ENCODE measurements around the gene FAM227B. TPM values are rescaled to one million over a fixed set of nuclear protein-coding genes. Genes with fewer than 3 reads are reported as not detected.
"Not testable (repeated sequence)": the region's sequence is repeated elsewhere in the genome, so short reads cannot be mapped to it uniquely, and the experiment has no call there.

Gene FAM227B, protein sequence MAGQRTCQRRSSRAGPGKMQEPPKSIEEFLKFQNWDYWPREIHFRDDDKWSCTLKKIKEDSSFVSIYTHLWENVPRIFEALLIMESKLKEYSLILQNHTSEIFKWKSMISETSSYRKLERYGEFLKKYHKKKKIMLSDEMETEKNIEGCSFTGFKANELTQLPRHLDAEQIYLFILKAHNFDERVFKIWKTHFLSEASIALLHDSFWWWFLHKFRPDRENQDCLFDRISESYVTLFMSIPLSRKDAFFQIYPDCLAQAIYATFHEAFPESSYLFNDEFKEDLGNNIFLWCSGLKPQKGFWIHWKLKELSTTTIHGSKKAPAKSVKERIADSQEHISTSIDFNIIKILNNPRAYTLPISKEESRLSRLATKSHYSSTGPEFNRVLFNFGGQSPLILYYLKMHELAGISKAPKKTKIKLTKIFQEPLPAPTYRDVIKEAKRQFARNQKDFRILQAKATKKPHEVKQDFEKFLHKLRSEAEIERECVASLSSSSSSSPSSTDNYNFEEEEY
- 5.3 and 5.8 TPM in 2 replicates for total RNA-seq

DNA sequence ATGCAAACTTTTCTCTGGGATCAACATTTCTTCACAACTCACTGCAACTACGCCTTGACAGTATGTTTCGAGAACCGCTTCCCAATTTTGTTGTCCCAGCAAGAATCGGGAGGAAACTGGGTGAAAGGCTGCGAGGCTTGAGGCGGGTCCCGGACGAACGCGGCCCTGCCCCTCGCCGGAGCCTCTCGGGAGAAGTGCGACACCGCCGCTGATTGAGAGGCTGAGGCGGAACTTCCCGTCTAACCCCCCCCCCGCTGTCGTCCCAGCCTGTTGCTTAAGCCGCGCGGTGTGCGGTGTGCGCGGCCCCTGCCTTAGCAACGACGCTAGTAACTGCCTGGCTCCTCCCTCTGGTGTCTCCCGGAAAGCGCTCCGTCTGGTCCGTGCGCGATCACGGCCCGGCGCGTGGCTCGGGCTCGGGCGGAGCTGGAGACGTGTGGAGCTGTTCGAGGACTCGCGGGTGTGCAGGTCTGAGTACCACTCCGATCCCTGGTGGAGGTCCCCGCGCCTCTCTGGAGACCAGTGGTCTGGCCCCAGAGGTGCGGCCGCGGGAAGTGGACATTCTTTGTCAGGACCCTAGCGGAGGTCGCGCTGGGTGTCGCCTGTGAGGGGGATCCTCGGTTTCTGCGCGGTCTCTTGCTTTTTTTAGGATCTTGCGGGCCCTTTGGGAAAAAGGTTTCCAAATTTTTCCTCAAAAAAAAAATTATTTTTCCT is at the start of gene FAM227B, which contains the start of gene DTWD1:
TSS of gene FAM227B (minus strand) at position 161 of the 711 bp plus-strand sequence. CDS start 5,647 bp downstream, outside the sequence.
TSS of gene DTWD1 (plus strand) at position 391 of the 711 bp plus-strand sequence. CDS start 4,120 bp downstream, outside the sequence.
- Histone ChIP-seq H3K4me3 (ENCODE audit: low read depth, low read length) (peak within 1 kb of the TSS; percentile 86), H3K27me3 (ENCODE audit: control insufficient read depth, insufficient read depth, low read length) (no peaks in the 10 kb centered on the region), H3K36me3 (ENCODE audit: control insufficient read depth, insufficient read depth, low read length) (peaks cover 1% of the 10 kb centered on the region)
- TF ChIP-seq, protein P1, sequence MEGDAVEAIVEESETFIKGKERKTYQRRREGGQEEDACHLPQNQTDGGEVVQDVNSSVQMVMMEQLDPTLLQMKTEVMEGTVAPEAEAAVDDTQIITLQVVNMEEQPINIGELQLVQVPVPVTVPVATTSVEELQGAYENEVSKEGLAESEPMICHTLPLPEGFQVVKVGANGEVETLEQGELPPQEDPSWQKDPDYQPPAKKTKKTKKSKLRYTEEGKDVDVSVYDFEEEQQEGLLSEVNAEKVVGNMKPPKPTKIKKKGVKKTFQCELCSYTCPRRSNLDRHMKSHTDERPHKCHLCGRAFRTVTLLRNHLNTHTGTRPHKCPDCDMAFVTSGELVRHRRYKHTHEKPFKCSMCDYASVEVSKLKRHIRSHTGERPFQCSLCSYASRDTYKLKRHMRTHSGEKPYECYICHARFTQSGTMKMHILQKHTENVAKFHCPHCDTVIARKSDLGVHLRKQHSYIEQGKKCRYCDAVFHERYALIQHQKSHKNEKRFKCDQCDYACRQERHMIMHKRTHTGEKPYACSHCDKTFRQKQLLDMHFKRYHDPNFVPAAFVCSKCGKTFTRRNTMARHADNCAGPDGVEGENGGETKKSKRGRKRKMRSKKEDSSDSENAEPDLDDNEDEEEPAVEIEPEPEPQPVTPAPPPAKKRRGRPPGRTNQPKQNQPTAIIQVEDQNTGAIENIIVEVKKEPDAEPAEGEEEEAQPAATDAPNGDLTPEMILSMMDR (IDR thresholded peaks at IDR 0.05; ENCODE audit: insufficient read depth, low read length, poor library complexity, severe bottlenecking) = no peak
- peak; percentile 77 for DNase-seq (ENCODE audit: low read depth)

DNA sequence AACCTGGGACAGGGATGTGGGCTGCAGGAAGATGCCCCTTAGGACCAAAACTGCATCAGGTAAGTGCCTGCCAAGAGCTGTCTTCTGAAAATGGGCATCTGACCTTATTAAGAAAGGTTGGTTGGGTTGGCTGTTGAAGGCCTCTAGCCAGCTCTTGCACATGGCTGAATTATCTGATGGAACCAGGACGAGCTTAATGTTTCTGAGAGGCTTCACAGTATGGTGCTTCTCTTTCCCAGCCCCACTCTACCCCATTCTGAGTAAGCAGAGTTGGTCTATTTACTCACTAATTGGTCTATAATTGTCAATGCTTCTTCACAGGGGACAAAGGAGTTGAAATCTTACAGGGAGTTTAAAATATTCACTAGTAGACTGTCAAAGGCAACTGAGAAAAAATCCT is 48.7 kb upstream of the FAM227B start:
- no peaks in the 10 kb centered on the region for H3K27me3 ChIP-seq (ENCODE audit: control insufficient read depth, insufficient read depth, low read length)
- no peak overlapping the region for H3K4me3 ChIP-seq (ENCODE audit: low read depth, low read length)
- no peak for DNase-seq (ENCODE audit: low read depth)
- no peaks in the 10 kb centered on the region for H3K36me3 ChIP-seq (ENCODE audit: control insufficient read depth, insufficient read depth, low read length)
- TF ChIP-seq, protein P1 (IDR thresholded peaks at IDR 0.05; ENCODE audit: insufficient read depth, low read length, poor library complexity, severe bottlenecking) = no peak

DNA sequence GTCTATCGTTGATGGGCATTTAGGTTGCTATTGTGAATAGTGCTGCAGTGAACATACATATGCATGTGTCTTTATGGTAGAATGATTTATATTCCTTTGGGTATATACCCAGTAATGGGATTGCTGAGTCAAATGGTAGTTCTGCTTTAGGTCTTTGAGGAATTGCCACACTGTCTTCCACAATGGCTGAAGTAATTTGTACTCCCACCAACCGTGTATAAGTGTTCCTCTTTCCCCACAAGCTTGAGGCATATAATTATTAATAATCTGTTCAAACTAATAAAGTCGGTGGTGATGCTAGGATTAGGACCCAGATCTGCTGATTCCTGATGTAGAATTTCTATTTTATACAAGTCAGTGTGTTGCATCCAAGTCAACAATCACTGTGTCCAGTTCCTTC is 45.9 kb upstream of the FAM227B start:
- not testable (repeated sequence) for H3K4me3 ChIP-seq (ENCODE audit: low read depth, low read length); H3K27me3 ChIP-seq (ENCODE audit: control insufficient read depth, insufficient read depth, low read length); H3K36me3 ChIP-seq (ENCODE audit: control insufficient read depth, insufficient read depth, low read length); DNase-seq (ENCODE audit: low read depth)

DNA sequence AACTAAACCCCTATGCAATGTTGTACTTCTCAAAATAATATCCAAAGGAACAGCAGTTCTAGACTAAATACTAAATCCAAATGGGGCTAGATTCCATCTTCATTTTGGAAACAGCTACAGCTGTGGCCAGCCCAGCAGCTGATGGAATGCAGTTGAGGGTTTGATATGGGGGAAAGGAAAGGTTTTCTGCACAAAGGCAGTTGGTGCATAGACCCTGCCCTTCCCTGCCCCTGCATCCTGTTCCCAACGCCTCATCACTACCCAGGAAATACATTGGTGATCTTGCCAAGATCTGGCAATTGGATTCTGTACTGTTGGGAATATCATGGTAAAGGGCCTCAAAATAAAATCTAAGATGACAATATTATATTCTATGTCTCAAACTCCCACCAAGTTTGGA is 44.1 kb upstream of the FAM227B start:
- no peak overlapping the region for H3K4me3 ChIP-seq (ENCODE audit: low read depth, low read length)
- no peaks in the 10 kb centered on the region for H3K36me3 ChIP-seq (ENCODE audit: control insufficient read depth, insufficient read depth, low read length)
- TF ChIP-seq, protein P1 (IDR thresholded peaks at IDR 0.05; ENCODE audit: insufficient read depth, low read length, poor library complexity, severe bottlenecking) = no peak
- no peak for DNase-seq (ENCODE audit: low read depth)
- H3K27me3 ChIP-seq (ENCODE audit: control insufficient read depth, insufficient read depth, low read length) = no peaks in the 10 kb centered on the region

DNA sequence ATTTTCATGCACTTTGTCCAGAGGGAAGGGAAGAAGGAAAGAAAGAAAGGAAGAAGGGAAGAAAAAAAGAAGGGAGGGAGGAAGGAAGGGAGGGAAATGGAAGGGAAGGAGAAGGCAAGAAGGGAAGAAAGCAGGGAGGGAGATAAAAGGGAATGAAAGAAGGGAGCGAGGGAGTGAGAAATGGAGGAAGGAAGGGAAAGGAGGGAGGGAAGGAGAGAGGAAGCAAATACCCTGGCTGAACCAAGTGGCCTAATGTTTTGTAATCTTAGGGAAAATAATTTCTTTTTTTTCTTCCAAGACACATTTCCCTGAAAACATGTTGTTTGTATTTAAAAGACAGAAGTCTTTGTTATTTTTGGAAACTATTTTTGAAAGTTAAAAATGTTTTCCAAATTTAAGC is 36.1 kb upstream of the FAM227B start:
- Histone ChIP-seq H3K36me3 (ENCODE audit: control insufficient read depth, insufficient read depth, low read length) (no peaks in the 10 kb centered on the region), H3K27me3 (ENCODE audit: control insufficient read depth, insufficient read depth, low read length) (no peaks in the 10 kb centered on the region), H3K4me3 (ENCODE audit: low read depth, low read length) (no peak overlapping the region)
- TF ChIP-seq, protein P1 (IDR thresholded peaks at IDR 0.05; ENCODE audit: insufficient read depth, low read length, poor library complexity, severe bottlenecking) = no peak
- no peak for DNase-seq (ENCODE audit: low read depth)

DNA sequence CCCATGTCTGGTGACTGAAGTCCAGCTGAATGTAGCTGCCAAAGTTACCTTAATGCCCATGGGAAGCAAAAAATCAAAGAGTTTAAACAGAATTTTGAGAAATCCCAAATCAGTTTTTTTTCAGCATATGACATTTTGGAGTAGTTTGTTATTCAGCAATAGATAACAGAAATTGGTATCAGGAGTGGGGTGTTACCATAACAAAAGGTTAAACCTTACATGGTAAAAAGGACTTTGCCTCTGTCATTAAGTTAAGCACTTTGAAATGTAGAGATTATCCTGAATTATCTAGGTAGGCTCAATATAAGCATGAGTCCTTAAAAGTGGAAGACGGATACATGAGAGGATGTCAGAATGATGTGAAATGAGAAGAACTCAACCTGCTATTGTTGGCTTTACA is 32.3 kb upstream of the FAM227B start:
- Histone ChIP-seq H3K4me3 (ENCODE audit: low read depth, low read length) (no peak overlapping the region), H3K36me3 (ENCODE audit: control insufficient read depth, insufficient read depth, low read length) (no peaks in the 10 kb centered on the region), H3K27me3 (ENCODE audit: control insufficient read depth, insufficient read depth, low read length) (no peaks in the 10 kb centered on the region)
- TF ChIP-seq, protein P1 (IDR thresholded peaks at IDR 0.05; ENCODE audit: insufficient read depth, low read length, poor library complexity, severe bottlenecking) = no peak
- DNase-seq (ENCODE audit: low read depth) = no peak
